HG03521 (cell line): Measurements from ENCODE around the gene CPA1.

Experiments used
- ATAC-seq: cut with Tn5 transposase; IDR thresholded peaks from one replicate; pipeline ENCODE4 v1.9.1; 2021; ENCODE audit warnings: mild to moderate bottlenecking, moderate library complexity; ENCODE audit not compliant: unreplicated experiment

Gene CPA1

GRCh38 chr7:130353196-130353595 is 27.1 kb upstream of the CPA1 start:
- no peak for ATAC-seq

DNA sequence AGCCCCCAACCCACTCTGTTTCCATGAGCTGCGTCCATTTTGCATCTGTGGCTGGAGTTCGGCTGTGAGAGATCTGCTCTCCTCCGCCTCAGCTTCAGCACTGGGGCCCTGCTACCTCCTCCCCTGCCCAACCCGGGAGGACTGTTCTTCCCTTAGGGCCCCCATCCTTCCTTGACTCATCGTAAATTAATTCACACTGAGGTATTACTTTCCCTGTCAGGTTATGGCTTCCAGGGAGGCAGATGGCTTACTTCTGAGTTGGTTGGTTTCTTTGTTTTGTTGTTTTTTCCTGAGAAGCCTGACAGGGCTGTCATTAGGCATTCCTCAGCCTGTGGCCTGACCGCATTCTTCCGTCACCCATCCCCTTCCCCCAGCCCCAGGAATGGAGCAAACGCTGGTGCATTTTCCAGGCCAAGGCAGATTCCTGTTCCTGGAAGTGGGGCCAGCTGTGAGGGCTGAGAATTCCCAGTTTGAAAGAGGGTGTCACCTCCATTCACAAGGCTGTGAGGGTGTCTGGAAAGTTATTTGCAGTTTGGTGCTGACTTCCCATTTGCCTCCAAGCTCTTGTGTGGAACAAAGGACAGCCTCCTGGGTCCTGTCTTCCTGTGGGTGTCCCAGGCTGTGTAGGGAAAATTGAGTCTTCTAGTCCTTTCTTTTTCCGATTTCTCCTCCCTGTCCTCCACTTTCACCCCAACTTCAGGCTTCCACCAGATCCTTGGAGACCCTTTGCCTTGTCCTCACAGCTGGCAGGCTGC is 24.0 kb upstream of the CPA1 start:
- no peak for ATAC-seq

DNA sequence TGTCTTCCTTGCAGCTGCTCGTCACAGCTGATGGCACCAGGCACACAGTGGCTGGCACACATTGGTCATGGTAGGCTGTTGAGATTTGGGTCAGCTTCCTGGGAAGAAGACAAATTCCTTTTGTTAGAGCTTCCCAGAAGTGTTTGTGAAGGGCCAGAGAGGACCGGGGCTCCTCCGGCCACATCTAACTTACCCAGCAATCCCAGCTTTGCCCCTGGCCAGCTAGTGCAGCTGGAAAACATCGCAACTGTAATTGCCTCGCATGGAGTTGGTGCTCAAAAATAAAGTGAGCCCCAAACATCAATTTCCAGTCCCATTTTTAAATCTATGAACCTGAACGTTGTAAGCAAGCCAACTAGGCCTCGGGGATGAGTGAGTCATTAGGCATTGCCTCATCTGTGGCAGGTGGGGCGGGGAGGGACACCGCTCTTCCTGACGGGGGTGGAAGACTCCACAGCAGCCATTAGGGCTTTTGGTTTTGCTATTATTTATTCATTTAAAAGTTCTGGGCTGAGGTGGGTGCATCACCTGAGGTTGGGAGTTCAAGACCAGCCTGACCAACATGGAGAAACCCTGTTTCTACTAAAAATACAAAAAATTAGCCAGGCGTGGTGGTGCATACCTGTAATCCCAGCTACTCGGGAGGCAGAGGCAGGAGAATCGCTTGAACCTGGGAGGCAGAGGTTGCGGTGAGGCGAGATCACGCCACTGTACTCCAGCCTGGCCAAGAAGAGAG is 23.2 kb upstream of the CPA1 start:
- ATAC-seq = no peak

DNA sequence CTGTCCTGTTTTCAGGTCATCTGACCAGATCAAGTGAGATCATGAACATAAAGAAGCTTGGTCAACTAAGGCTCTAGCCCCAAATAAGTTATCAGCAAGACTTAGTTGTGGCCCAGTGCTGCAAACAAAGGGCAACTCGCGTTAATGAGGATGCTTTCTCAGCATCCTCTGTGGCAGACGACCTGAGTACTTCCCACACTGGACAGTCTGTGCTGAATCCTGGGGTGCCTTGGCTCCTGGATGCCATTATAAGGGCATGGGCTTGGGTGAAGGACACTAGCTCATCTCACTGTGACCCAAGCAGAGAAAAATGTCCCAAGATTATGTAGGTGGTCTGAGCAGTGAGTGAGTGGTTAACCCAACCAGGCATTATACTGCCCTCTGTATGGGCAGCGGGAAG is 21.8 kb upstream of the CPA1 start:
- no peak for ATAC-seq

DNA sequence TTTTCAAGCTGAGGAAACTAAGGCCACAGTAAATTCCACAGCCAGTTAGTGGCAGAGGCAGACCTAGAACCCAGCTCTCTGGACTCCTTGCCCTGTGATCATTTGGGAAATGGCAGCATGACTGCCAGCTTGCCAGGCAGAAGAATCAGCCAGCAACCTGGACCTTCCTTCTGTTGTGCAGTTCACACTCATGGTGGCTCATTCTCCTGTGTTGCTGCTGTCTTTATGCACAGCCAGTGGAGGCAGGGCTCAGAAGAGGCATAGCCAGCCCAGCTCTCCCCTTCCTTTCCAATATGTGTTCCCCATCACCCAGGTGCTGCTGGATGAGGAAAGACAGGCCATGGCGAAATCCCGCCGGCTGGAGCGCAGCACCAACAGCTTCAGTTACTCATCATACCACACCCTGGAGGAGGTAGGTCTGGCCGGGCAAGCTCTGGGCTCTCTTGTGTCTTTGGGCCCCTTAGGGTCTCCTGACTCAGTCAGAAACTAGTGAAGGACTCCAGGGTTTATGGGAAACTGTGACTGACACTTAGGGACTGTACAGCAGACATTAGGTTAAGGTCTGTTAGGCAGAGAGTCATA is 20.9 kb upstream of the CPA1 start:
- no peak for ATAC-seq

DNA sequence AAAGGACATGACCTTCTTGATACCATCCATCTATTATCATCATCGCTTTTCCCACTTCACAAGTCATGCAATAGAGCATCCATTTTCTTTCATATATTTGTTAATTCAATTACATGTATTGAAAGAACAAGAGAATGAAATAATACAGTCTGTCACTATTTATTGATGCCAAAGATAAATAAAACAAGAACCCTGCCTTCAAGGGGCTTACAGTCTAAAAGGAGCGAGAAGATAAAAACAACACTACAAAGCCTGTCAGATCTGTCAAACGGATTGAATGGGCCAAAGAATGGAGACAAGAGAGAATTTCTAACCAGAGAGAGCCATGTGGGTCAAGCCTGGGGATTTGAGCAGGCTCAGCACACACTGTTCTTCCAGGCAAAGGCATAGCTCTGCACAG is 19.8 kb upstream of the CPA1 start:
- no peak for ATAC-seq

DNA sequence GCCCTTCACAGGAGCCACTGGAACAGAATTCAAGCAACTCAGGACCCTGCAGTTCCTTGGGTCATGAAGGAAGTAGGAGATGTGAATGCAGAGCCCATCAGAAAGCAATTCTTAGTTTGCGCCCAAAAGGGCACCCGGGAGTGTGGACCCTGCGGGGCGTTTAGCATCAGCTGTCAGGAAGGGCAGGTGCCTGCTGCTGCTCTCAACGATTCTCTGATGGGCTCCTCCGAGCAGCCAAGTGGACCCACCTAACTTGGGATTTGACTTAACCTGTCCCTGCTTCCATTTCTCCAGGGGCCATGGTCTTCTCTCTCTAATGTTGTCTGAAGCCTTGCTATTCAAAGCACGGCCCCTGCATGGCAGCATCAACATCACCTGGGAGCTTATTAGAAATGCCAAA is 18.6 kb upstream of the CPA1 start:
- no peak for ATAC-seq

- no peak for ATAC-seq
These were observed 18.0 kb upstream of the CPA1 start for GRCh38 chr7:130362251-130362816.

DNA sequence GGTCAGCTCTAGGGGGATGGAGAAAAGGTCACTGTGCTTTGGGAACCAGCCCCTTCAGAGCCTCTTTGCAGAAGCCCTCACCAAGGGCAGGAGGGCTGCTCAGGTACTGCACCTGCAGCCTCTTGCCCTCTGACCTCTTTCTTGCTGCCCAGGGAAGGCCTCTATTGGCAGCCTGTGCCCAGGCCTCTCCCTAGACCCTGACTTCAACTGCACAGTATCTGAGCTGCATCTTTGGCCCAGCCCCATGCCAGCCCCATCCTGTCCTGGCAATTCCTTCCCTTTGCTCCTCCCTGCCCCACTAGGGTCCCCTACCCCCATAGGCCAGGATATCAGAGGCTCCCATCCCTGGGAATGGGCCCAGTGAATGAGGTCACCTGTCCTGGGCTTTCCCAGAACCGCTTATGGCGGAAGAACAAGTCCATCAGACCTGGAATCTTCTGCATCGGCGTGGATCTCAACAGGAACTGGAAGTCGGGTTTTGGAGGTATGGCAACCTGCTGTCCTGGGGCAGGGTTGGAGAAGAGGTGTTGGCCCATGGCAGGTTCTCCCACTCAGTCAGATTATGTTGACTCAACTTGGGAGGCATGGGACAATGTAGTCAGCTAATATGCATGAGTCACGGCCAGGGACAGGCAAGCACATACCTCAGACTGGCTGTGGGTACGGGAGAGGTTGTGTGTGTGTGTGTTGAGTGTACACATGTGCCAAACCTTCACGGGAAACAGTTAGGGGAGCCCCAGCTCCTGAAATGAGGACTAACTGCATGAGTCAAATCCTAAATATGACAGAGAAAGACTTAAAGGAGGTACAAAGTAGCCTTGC is 17.1 kb upstream of the CPA1 start:
- no peak for ATAC-seq

- no peak for ATAC-seq
These were observed 15.8 kb upstream of the CPA1 start for GRCh38 chr7:130364451-130364850.

DNA sequence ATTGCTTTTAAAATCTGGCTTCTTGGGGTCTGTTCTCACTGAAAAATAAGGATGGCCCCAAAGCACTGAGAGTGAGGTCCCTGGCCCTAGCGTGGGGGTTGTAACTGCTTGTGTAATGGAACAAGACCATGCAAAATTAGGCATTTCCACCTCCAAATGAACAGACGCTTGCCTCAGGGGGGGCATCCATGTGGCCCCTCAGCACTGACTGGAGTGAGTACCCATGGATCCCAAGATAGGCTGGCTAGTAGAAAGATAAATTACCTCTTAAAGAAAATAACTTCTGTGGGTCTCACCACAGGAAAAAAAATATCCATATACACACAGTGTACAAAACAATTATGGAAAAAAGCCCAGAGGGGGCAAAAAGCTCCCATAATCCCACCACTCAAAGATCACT is 15.2 kb upstream of the CPA1 start:
- ATAC-seq = no peak

DNA sequence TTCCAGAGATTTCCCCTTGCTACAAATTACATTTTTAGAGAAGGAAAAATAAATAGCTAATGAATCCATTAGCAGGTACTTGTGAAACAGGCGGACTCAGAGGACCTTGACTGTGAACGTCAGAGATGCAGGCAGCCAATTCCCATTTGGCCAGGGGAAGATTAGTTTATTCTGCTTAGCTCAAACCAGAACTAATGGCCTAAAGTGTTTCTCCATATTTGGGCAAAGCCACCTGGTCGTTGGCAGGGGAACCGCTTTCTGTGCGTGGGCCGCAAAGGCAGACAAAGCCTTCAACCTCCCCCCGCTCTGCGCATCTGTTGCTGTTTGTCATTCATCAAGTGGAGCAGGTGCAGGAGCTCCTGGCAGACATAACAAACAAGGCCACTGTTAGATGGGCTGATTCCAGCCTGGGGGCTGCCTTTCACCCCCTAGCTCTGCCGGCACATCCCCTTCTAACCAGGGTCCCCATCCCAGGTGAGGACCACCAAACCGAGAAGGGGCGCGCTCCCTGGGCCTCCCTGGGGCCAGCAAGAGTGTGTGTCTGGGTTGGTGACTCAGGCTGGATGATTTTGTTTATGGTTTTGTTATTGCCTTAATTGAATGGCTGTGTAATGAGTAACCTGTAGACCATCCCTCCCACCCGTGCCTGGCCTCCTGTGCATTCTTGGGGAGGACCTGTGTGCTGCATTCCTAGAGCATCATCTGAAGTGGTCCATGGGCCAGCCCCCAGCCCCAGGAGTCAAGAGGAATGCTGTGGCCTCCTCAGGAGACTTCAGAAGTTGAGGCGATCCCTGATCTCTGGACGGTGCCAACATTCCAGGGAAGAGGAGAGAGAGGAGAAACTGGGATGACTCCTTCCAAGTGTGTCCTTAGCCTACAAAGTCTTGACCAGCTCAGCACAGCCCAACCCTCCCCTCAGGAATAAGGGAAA is 14.5 kb upstream of the CPA1 start:
- no peak for ATAC-seq

DNA sequence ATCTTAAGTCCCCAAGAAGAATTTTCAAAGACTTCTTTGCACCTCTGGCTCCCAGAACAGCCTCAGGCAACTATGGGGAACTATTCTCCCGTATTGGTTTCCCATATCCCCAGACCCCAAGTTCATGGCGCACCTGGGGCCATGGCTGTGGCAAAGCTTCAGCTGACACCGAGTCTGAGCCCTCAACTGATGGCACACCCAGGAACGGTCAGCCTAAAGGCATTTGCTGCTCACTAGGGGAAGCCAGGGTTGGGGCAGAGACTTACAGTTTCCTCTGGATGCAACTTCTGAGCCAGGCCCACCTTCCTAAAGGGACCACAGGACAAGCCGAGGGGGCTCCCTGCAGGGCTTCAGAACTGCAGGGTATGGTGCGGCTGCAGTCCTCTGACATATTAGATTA is 13.7 kb upstream of the CPA1 start:
- no peak for ATAC-seq

DNA sequence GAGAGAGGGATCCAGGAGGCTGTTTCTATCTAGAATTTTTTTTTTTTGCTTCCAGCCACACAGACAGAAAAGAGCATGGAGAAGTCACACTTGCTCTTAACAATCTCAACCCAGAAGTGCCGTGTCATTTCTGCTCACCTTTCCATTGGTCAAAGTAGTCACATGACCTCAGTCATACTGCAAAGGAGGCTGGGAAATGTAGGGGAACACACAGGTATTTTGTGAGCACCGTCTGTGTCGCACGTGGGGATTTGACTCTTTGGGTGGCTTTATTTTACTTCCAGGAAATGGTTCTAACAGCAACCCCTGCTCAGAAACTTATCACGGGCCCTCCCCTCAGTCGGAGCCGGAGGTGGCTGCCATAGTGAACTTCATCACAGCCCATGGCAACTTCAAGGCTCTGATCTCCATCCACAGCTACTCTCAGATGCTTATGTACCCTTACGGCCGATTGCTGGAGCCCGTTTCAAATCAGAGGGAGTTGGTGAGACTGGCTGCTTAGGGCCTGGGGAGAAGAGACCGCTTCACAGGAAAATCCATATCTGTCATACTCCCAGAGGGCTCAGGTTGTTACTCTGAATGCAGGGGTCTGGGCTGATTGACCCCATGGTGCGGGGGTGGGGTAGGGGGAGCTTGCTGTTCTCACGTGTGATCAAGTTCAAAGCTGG is 13.1 kb upstream of the CPA1 start:
- ATAC-seq = no peak

GRCh38 chr7:130367836-130368746 is 12.2 kb upstream of the CPA1 start:
- ATAC-seq = no peak

- ATAC-seq = no peak
These were observed 11.1 kb upstream of the CPA1 start for GRCh38 chr7:130369110-130369711.

DNA sequence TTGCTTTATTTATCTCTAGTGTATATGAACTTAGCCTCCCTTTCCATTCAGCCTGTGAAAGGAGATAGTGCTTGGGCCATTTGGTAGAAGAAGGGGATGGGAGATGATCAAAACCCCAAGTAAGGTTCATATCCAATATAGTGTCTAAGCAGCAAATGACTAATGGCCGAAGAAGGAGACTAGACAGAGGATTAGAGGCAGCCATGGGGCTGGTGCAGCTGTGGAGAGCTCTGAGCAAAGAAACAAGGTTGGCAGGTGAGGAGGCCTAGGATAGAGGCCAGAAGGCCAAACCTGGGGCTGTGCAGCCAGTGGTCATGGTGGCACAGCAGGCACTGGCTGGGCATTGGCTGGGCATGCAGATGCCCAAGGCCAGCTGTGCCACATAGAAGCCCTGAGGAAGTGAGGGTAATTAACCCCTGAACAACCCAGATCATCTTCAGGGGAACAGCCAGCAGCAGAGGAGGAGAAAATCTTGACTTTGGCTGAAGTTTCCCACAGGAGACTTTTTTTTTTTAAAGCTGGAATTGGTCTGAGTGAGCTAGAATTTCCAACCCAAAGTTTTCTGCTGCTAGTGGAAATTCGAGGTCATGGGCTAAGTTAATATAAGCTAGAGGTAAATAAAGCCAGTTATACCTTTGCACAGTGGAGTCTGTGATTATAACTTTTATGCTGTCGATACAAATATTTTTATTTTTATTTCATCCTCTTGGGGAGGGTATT is 10.3 kb upstream of the CPA1 start:
- no peak for ATAC-seq
